Ishikawa (cell line): ENCODE results near the gene ONECUT3.

Experiments
- CEBPB ChIP-seq: IDR thresholded peaks from 2 replicates; pipeline ENCODE4 v1.6.1; 2012
- CREB1 ChIP-seq: IDR thresholded peaks from 2 replicates; pipeline ENCODE4 v1.6.1; 2012; ENCODE audit warnings: low read depth
- EGR1 ChIP-seq: IDR thresholded peaks from 2 replicates; pipeline ENCODE4 v1.6.1; 2012
- EP300 ChIP-seq: IDR thresholded peaks from 2 replicates; pipeline ENCODE4 v1.6.1; 2012; ENCODE audit warnings: borderline replicate concordance
- FOXM1 ChIP-seq: IDR thresholded peaks from 2 replicates; pipeline ENCODE4 v1.6.1; 2012; ENCODE audit warnings: low read depth, borderline replicate concordance
- NFIC ChIP-seq: IDR thresholded peaks from 2 replicates; pipeline ENCODE4 v1.6.1; 2012
- RAD21 ChIP-seq: IDR thresholded peaks from 2 replicates; pipeline ENCODE4 v1.6.1; 2012; ENCODE audit warnings: low read depth
- TAF1 ChIP-seq: IDR thresholded peaks from 2 replicates; pipeline ENCODE4 v1.6.1; 2012; ENCODE audit warnings: low read depth, mild to moderate bottlenecking
- TCF12 ChIP-seq: IDR thresholded peaks from 2 replicates; pipeline ENCODE4 v1.6.1; 2012; ENCODE audit warnings: low read depth
- TEAD4 ChIP-seq: IDR thresholded peaks from 2 replicates; pipeline ENCODE4 v1.6.1; 2012
- YY1 ChIP-seq: IDR thresholded peaks from 2 replicates; pipeline ENCODE4 v1.6.1; 2012; ENCODE audit warnings: low read depth
- ZBTB7A ChIP-seq: IDR thresholded peaks from 2 replicates; pipeline ENCODE4 v1.6.1; 2012; ENCODE audit warnings: low read depth
- TF ChIP-seq, protein P1 (sequence below): IDR thresholded peaks from 2 replicates; pipeline ENCODE4 v1.6.1; 2012
- TF ChIP-seq, protein P2 (sequence below): IDR thresholded peaks from 2 replicates; pipeline ENCODE4 v1.6.1; 2012
- TF ChIP-seq, protein P3 (sequence below): IDR thresholded peaks from 2 replicates; pipeline ENCODE4 v1.6.1; 2012; ENCODE audit warnings: low read depth, mild to moderate bottlenecking

ONECUT3 gene

DNA sequence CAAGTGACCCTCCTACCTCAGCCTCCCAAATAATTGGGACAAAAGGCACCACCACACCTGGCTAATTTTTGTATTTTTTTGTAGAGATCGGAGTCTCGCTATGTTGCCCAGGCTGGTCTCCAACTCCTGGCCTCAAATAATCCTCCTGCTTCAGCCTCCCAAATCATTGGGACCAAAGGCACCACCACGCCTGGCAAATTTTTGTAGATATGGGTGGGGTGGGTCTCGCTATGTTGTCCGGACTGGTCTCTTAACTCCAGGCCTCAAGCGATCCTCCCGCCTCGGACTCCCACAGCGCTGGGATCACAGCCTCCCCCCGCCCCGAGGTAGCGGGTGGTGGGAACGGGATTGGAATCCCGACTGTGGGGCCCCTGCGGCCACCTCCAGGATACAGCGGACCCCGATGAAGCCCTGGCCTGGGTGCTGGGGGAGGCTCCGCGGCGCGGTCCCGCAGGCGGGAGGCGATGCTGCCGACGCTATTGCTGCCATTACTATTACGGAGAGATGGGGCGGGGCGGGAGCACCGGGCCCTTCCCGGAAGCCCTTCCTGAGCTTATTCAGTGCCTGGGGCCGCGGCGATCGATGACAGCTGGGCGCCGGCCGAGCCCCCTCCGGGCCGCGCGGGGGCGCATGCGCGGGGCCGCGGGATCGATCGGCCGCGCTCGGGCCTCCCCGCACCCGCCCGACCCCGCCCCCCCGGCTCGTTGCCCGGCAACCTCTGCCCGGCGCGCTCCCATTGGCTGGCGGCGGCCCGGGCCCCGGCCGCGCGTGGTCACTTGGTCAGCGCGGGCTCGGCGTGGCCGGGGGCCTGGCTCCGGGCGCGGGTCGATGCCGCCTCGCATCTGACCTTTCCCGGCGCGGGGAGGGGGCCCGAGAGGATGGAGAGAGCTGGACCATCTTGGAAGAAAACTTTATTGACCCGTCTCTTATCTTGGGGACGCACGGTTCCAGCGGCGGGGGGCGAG is 27.9 kb upstream of the ONECUT3 start:
- TF ChIP-seq ZBTB7A (no peak), NFIC (no peak), RAD21 (no peak), EGR1 (no peak), FOXM1 (no peak), TCF12 (no peak)
- TF ChIP-seq, protein P1, sequence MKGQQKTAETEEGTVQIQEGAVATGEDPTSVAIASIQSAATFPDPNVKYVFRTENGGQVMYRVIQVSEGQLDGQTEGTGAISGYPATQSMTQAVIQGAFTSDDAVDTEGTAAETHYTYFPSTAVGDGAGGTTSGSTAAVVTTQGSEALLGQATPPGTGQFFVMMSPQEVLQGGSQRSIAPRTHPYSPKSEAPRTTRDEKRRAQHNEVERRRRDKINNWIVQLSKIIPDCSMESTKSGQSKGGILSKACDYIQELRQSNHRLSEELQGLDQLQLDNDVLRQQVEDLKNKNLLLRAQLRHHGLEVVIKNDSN = no peak
- TF ChIP-seq, protein P2, sequence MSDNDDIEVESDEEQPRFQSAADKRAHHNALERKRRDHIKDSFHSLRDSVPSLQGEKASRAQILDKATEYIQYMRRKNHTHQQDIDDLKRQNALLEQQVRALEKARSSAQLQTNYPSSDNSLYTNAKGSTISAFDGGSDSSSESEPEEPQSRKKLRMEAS = peak; percentile 89

DNA sequence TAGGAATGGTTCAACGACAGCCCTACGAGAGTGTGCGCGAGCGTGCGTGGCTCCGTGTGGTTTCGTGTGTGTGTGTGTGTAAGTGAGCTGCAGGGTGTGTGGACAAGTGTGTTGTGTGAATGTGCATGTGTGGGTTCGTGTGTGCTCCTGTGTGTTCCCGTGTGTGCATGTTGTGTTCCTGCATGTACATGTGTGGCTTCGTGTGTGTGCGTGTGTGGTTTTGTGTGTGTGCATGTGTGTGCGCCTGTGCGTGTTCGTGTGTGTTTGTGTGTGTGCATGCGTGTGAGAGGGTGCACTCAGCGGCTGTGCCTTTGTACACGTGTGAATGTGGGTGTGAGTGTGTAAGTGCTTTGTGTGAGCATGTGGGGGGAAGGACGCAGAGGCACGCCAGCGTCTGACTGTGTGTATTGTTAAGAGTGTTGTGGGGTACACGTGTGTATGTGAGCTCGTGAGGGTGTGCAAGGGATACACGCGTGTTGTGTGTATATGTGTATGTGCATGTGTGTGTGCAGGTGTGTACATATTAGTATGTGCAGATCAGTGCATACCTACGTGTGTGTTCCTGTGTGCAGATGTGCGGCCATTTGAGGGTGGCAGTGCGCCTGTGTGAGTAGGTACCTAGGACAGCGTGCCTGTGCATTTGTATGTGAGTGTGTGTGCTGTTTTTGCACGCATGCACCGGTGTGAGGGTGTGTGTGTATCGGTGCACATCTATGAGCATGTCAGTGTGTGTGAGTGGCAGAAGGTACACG is 24.3 kb upstream of the ONECUT3 start:
- TF ChIP-seq, protein P1 = no peak
- TF ChIP-seq, protein P3, sequence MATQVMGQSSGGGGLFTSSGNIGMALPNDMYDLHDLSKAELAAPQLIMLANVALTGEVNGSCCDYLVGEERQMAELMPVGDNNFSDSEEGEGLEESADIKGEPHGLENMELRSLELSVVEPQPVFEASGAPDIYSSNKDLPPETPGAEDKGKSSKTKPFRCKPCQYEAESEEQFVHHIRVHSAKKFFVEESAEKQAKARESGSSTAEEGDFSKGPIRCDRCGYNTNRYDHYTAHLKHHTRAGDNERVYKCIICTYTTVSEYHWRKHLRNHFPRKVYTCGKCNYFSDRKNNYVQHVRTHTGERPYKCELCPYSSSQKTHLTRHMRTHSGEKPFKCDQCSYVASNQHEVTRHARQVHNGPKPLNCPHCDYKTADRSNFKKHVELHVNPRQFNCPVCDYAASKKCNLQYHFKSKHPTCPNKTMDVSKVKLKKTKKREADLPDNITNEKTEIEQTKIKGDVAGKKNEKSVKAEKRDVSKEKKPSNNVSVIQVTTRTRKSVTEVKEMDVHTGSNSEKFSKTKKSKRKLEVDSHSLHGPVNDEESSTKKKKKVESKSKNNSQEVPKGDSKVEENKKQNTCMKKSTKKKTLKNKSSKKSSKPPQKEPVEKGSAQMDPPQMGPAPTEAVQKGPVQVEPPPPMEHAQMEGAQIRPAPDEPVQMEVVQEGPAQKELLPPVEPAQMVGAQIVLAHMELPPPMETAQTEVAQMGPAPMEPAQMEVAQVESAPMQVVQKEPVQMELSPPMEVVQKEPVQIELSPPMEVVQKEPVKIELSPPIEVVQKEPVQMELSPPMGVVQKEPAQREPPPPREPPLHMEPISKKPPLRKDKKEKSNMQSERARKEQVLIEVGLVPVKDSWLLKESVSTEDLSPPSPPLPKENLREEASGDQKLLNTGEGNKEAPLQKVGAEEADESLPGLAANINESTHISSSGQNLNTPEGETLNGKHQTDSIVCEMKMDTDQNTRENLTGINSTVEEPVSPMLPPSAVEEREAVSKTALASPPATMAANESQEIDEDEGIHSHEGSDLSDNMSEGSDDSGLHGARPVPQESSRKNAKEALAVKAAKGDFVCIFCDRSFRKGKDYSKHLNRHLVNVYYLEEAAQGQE = peak; percentile 39; the same call in 1 of the 2 replicates

DNA sequence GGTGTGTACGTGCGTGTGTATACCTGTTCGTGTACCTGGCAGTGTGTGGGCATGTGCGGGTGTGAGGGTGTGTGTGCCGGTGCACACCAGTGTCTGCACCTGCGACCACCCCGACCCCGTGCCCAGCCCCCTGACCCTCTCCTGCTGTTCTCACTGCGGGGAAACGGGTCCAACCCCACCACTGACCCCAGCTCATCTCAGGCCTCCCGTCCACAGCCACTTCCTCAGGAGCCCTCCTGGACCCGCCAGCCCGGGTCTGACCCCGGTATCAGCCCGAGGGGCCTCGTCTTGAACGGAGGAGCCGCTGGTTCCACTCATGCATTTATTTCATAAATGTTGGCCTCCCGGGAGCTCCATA is 23.8 kb upstream of the ONECUT3 start:
- TF ChIP-seq EP300 (no peak), FOXM1 (no peak), RAD21 (no peak), ZBTB7A (no peak), CEBPB (no peak), EGR1 (no peak), NFIC (no peak), TCF12 (no peak), CREB1 (no peak), TAF1 (no peak), YY1 (no peak), TEAD4 (no peak)
- TF ChIP-seq, protein P1 = no peak
- TF ChIP-seq, protein P2 = no peak
- TF ChIP-seq, protein P3 = no peak

DNA sequence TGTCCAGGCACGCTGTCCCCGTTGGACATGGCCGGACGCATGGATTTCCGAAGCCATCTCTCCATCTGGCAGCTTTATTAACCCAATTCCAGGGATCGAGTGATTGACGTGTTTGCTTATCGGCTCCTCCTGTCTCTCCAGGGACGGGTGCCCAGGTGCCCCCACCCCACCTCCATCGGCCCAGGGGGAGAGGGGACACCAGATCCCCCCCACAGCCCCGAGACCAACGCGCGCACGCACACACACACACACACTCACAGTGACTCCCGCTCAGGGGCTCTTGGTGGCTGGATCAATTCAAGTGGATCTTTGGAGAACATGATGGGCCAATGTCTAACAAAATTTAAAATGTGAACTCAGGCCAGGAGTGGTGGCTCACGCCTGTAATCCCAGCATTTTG is 23.1 kb upstream of the ONECUT3 start:
- TF ChIP-seq TEAD4 = no peak
- TF ChIP-seq CREB1 = no peak
- TF ChIP-seq ZBTB7A = no peak
- no peak for TF ChIP-seq EGR1
- TF ChIP-seq, protein P1 = no peak
- TF ChIP-seq RAD21 = no peak
- TF ChIP-seq, protein P3 = no peak
- TF ChIP-seq FOXM1 = no peak
